Effector memory CD4-positive, alpha-beta T cell (primary cell): Measurements from ENCODE around the gene RASA1.

Source experiments
- DNase-seq, 3 donors: peaks; one replicate each; pipeline ENCODE4 v3.0.0-alpha.2; 2020
- H3K27ac ChIP-seq: 2 replicates; pipeline ENCODE4 v1.7.0; 2013; ENCODE audit warnings: mild to moderate bottlenecking, low read length, moderate library complexity; ENCODE audit not compliant: insufficient read depth, poor library complexity, severe bottlenecking
- H3K27me3 ChIP-seq: replicated peaks from 2 replicates; pipeline ENCODE4 v1.7.0; 2013; ENCODE audit warnings: mild to moderate bottlenecking, low read length; ENCODE audit not compliant: insufficient read depth, control insufficient read depth, poor library complexity, severe bottlenecking
- H3K36me3 ChIP-seq: 2 replicates; pipeline ENCODE4 v1.7.0; 2013; ENCODE audit warnings: mild to moderate bottlenecking, low read length, moderate library complexity; ENCODE audit not compliant: control insufficient read depth, insufficient read depth
- H3K4me1 ChIP-seq: 2 replicates; pipeline ENCODE4 v1.7.0; 2013; ENCODE audit warnings: low read length, mild to moderate bottlenecking; ENCODE audit not compliant: control insufficient read depth, insufficient read depth, poor library complexity, severe bottlenecking
- H3K4me3 ChIP-seq: 2 replicates; pipeline ENCODE4 v1.7.0; 2013; ENCODE audit warnings: low read length, low read depth, mild to moderate bottlenecking; ENCODE audit not compliant: insufficient read depth, poor library complexity, severe bottlenecking
- H3K9me3 ChIP-seq: 2 replicates; pipeline ENCODE4 v1.7.0; 2013; ENCODE audit warnings: mild to moderate bottlenecking, low read length, moderate library complexity; ENCODE audit not compliant: control insufficient read depth

Gene RASA1

GRCh38 chr5:87408204-87408603 lies 140.5 kb downstream of the RASA1 start:
- H3K36me3 ChIP-seq, result peaks cover 45% of the 10 kb centered on the region
- H3K4me1 ChIP-seq, result peaks cover 15% of the 10 kb centered on the region
- H3K4me3 ChIP-seq, result no peak overlapping the region
- DNase-seq, result no peak
- peak overlapping the region; percentile 47 for H3K27ac ChIP-seq
- H3K9me3 ChIP-seq, result no peaks in the 10 kb centered on the region
- no peaks in the 10 kb centered on the region for H3K27me3 ChIP-seq

- Histone ChIP-seq H3K4me1 (peaks cover 15% of the 10 kb centered on the region), H3K36me3 (peaks cover 24% of the 10 kb centered on the region), H3K4me3 (peak overlapping the region; percentile 11), H3K9me3 (no peaks in the 10 kb centered on the region), H3K27ac (peak overlapping the region; percentile 95), H3K27me3 (no peaks in the 10 kb centered on the region)
- no peak for DNase-seq
Observed at GRCh38 chr5:87410931-87411330, 143.2 kb downstream of the RASA1 start.

GRCh38 chr5:87411586-87411972 lies 143.9 kb downstream of the RASA1 start:
- Histone ChIP-seq H3K27ac (peak overlapping the region; percentile 95), H3K4me1 (peaks cover 15% of the 10 kb centered on the region), H3K36me3 (peaks cover 24% of the 10 kb centered on the region), H3K4me3 (peak overlapping the region; percentile 84), H3K27me3 (no peaks in the 10 kb centered on the region), H3K9me3 (no peaks in the 10 kb centered on the region)
- DNase-seq, result no peak

GRCh38 chr5:87411973-87412629 lies 144.4 kb downstream of the RASA1 start:
- H3K4me1 ChIP-seq, result peaks cover 15% of the 10 kb centered on the region
- no peaks in the 10 kb centered on the region for H3K27me3 ChIP-seq
- DNase-seq, result peak in 2 of 3 donors; percentile 4 to 17
- no peaks in the 10 kb centered on the region for H3K9me3 ChIP-seq
- peak overlapping the region; percentile 84 for H3K4me3 ChIP-seq
- peak overlapping the region; percentile 95 for H3K27ac ChIP-seq
- peaks cover 20% of the 10 kb centered on the region for H3K36me3 ChIP-seq

GRCh38 chr5:87412630-87413342 lies 145.1 kb downstream of the RASA1 start, which contains the start of gene CCNH:
Gene CCNH, minus strand, starts transcription at chr5:87412930. Its CDS starts 136 bp downstream, at chr5:87412794.
- H3K27me3 ChIP-seq, result no peaks in the 10 kb centered on the region
- H3K36me3 ChIP-seq, result peaks cover 14% of the 10 kb centered on the region
- H3K27ac ChIP-seq, result peak within 1 kb of the TSS; percentile 95
- no peaks in the 10 kb centered on the region for H3K9me3 ChIP-seq
- H3K4me3 ChIP-seq, result peak within 1 kb of the TSS; percentile 84
- H3K4me1 ChIP-seq, result peaks cover 15% of the 10 kb centered on the region
- peak; percentile 93 to 96 (median 94) for DNase-seq

GRCh38 chr5:87413343-87413645 lies 145.6 kb downstream of the RASA1 start:
- Histone ChIP-seq H3K36me3 (peaks cover 9% of the 10 kb centered on the region), H3K9me3 (no peaks in the 10 kb centered on the region), H3K4me3 (peak overlapping the region; percentile 84), H3K27ac (peak overlapping the region; percentile 95), H3K27me3 (no peaks in the 10 kb centered on the region), H3K4me1 (peaks cover 14% of the 10 kb centered on the region)
- DNase-seq, result no peak

GRCh38 chr5:87418506-87418905 lies 150.8 kb downstream of the RASA1 start:
- no peak for DNase-seq
- H3K4me1 ChIP-seq, result no peaks in the 10 kb centered on the region
- H3K36me3 ChIP-seq, result no peaks in the 10 kb centered on the region
- H3K9me3 ChIP-seq, result no peaks in the 10 kb centered on the region
- H3K27me3 ChIP-seq, result no peaks in the 10 kb centered on the region
- H3K4me3 ChIP-seq, result no peak overlapping the region
- H3K27ac ChIP-seq, result no peak overlapping the region

GRCh38 chr5:87421307-87421706 lies 153.6 kb downstream of the RASA1 start:
- Histone ChIP-seq H3K27ac (no peak overlapping the region), H3K9me3 (no peaks in the 10 kb centered on the region), H3K4me3 (no peak overlapping the region), H3K27me3 (no peaks in the 10 kb centered on the region), H3K4me1 (no peaks in the 10 kb centered on the region), H3K36me3 (no peaks in the 10 kb centered on the region)
- no peak for DNase-seq

GRCh38 chr5:87423755-87424154 lies 156.1 kb downstream of the RASA1 start:
- Histone ChIP-seq H3K27ac (no peak overlapping the region), H3K27me3 (no peaks in the 10 kb centered on the region), H3K9me3 (no peaks in the 10 kb centered on the region), H3K36me3 (no peaks in the 10 kb centered on the region), H3K4me1 (no peaks in the 10 kb centered on the region), H3K4me3 (no peak overlapping the region)
- no peak for DNase-seq

- no peak for DNase-seq
- Histone ChIP-seq H3K4me3 (no peak overlapping the region), H3K27ac (no peak overlapping the region), H3K36me3 (no peaks in the 10 kb centered on the region), H3K27me3 (no peaks in the 10 kb centered on the region), H3K4me1 (no peaks in the 10 kb centered on the region), H3K9me3 (no peaks in the 10 kb centered on the region)
Observed at GRCh38 chr5:87430863-87431457, 163.3 kb downstream of the RASA1 start.
